Prostate gland (tissue), 2 donors: ENCODE measurements around the gene SRGAP1. TPM values are rescaled to one million over a fixed set of nuclear protein-coding genes. Genes with fewer than 3 reads are reported as not detected.

Source experiments
- DNase-seq: peaks from one replicate; pipeline ENCODE4 v3.0.0-alpha.2; 2019; ENCODE audit warnings: low spot score
- H3K27ac ChIP-seq, 2 donors: fragments of 200-600 bp; sonication (generic); 2 replicates each; pipeline ENCODE4 v1.5.1; 2017 to 2019
- H3K27me3 ChIP-seq: fragments of 200-600 bp; sonication (generic); replicated peaks from 2 replicates; pipeline ENCODE4 v1.5.1; 2019; ENCODE audit not compliant: insufficient read depth
- H3K36me3 ChIP-seq, 2 donors: fragments of 200-600 bp; sonication (generic); 1 replicate in 1 of 2; 2 replicates in 1 of 2; pipeline versions ENCODE4 v1.5.1 to v1.8.1; 2017 to 2019
- H3K4me1 ChIP-seq: fragments of 200-600 bp; sonication (generic); replicated peaks from 2 replicates; pipeline ENCODE4 v1.5.1; 2019
- H3K4me3 ChIP-seq, 2 donors: fragments of 200-600 bp; sonication (generic); 2 replicates each; pipeline ENCODE4 v1.5.1; 2017 to 2019
- H3K9me3 ChIP-seq: fragments of 200-600 bp; sonication (generic); 2 replicates; pipeline ENCODE4 v1.5.1; 2017
- CTCF ChIP-seq, 4 experiments: fragments of 200-600 bp in 2 of 4; fragments of 450-650 bp in 2 of 4; sonication (generic) in 2 of 4; IDR thresholded peaks; 1 replicate in 3 of 4; 2 replicates in 1 of 4; pipeline ENCODE4 v1.5.1; 2016 to 2019; ENCODE audit warnings: antibody characterized with exemption in 4 of 4, mild to moderate bottlenecking in 2 of 4, moderate library complexity in 2 of 4
- POLR2A ChIP-seq: fragments of 450-650 bp; IDR thresholded peaks from one replicate; pipeline ENCODE4 v1.6.1; 2016; ENCODE audit warnings: antibody characterized with exemption, mild to moderate bottlenecking
- POLR2AphosphoS5 ChIP-seq: sonication (generic); formaldehyde crosslinking; IDR thresholded peaks from one replicate; pipeline ENCODE4 v1.6.1; 2017; ENCODE audit warnings: antibody characterized with exemption
- WGBS: methylation state at CpG from one replicate; pipeline ENCODE4 v1.1.5; 2018; 5-methylcytosine and 5-hydroxymethylcytosine counted together
- intact Hi-C: fragments of 100-400 bp; cut with DNase I; formaldehyde crosslinking; loops from one replicate; pipeline ENCODE4 v1.14.2; 2022
- total RNA-seq, 2 donors: library from RNA; depleted of rRNA; stranded (reverse); fragments of >200 nt; gene quantifications; one replicate each; pipeline ENCODE4 v1.1.0, GENCODE V29; 2016

SRGAP1 gene
- 10 to 100 TPM in 1 of 2 donors, 1 to 10 TPM in 1; 4.6 to 16.1 TPM for total RNA-seq

- Histone ChIP-seq H3K4me3 (peak within 1 kb of the TSS; percentile 69 to 93), H3K27ac (peak within 1 kb of the TSS; percentile 81 to 83), H3K9me3 (no peaks in the 10 kb centered on the region), H3K27me3 (no peaks in the 10 kb centered on the region), H3K4me1 (no peaks in the 10 kb centered on the region), H3K36me3 (no peaks in the 10 kb centered on the region)
- TF ChIP-seq CTCF (IDR thresholded peaks at IDR 0.05) (no peak), POLR2A (no peak), POLR2AphosphoS5 (no peak)
- whole genome bisulfite sequencing = 1% methylated on average over 52 of the region's 52 CpGs
- intact Hi-C loops = loop anchor here (1.0 to 10.0 kb wide), 3 partner anchors 240 to 560 kb away; partner anchors contain the start of gene XPOT
- peak; percentile 31 for DNase-seq
Measured at GRCh38 chr12:63844391-63845341, at the start of gene SRGAP1. Gene SRGAP1 (plus strand): TSS chr12:63844700. CDS start chr12:63844817, 117 bp downstream.

GRCh38 chr12:63795032-63795687 is 49.3 kb upstream of the SRGAP1 start:
- whole genome bisulfite sequencing = 89% methylated on average over 10 of the region's 10 CpGs

GRCh38 chr12:63795944-63796343 is 48.6 kb upstream of the SRGAP1 start:
- intact Hi-C loops = no loop called here
- Histone ChIP-seq H3K27ac (no peak overlapping the region), H3K4me3 (no peak overlapping the region), H3K27me3 (no peaks in the 10 kb centered on the region), H3K4me1 (no peaks in the 10 kb centered on the region), H3K9me3 (no peaks in the 10 kb centered on the region), H3K36me3 (peaks cover 0 to 4% of the 10 kb centered on the region in 2 donors)
- DNase-seq = no peak
- no peak for TF ChIP-seq POLR2A
- TF ChIP-seq CTCF (IDR thresholded peaks at IDR 0.05) = no peak
- no peak for TF ChIP-seq POLR2AphosphoS5
- 86% methylated on average over 6 of the region's 6 CpGs for WGBS

More at GRCh38 chr12:63795032-63795687, 49.3 kb upstream of the SRGAP1 start:
- no peak overlapping the region for H3K4me3 ChIP-seq
- no peaks in the 10 kb centered on the region for H3K4me1 ChIP-seq
- peaks cover 0 to 4% of the 10 kb centered on the region in 2 donors for H3K36me3 ChIP-seq
- intact Hi-C loops = no loop called here
- no peaks in the 10 kb centered on the region for H3K27me3 ChIP-seq
- no peaks in the 10 kb centered on the region for H3K9me3 ChIP-seq
- no peak for DNase-seq
- TF ChIP-seq POLR2AphosphoS5 = no peak
- no peak for TF ChIP-seq POLR2A
- no peak for TF ChIP-seq CTCF (IDR thresholded peaks at IDR 0.05)
- no peak overlapping the region for H3K27ac ChIP-seq

GRCh38 chr12:63802012-63802608 is 42.4 kb upstream of the SRGAP1 start:
- intact Hi-C loops = no loop called here
- DNase-seq = no peak
- no peak overlapping the region for H3K4me3 ChIP-seq
- H3K27me3 ChIP-seq = no peaks in the 10 kb centered on the region
- H3K9me3 ChIP-seq = no peaks in the 10 kb centered on the region
- peaks cover 4% of the 10 kb centered on the region for H3K4me1 ChIP-seq
- TF ChIP-seq CTCF (IDR thresholded peaks at IDR 0.05) (peak in 3 of 4 experiments; percentile 44 to 60 (median 58)), POLR2AphosphoS5 (no peak), POLR2A (no peak)
- no peak overlapping the region for H3K27ac ChIP-seq
- 65% methylated on average over 6 of the region's 6 CpGs for WGBS
- no peaks in the 10 kb centered on the region for H3K36me3 ChIP-seq
